Smooth muscle cell (in vitro differentiated cells): ENCODE measurements around the gene C3. TPM values are rescaled to one million over a fixed set of nuclear protein-coding genes. Genes with fewer than 3 reads are reported as not detected.

Source experiments
- DNase-seq: peaks from one replicate; lab custom pipeline; 2025; ENCODE audit not compliant: unreplicated experiment; lab: John Stamatoyannopoulos, UW
- H2AFZ ChIP-seq: fragments of 200-600 bp; sonication (generic); 2 replicates; pipeline ENCODE4 v1.6.0; 2016; ENCODE audit warnings: antibody characterized with exemption, low read depth, mild to moderate bottlenecking
- H3F3A ChIP-seq: fragments of 200-600 bp; sonication (generic); 2 replicates; pipeline ENCODE4 v1.6.0; 2017; ENCODE audit warnings: antibody characterized with exemption, low read depth
- H3K27ac ChIP-seq: fragments of 200-600 bp; sonication (generic); 2 replicates; pipeline ENCODE4 v1.5.1; 2016; ENCODE audit warnings: low read depth, mild to moderate bottlenecking
- H3K27me3 ChIP-seq: fragments of 200-600 bp; sonication (generic); 2 replicates; pipeline ENCODE4 v1.6.1; 2016; ENCODE audit warnings: low read depth, mild to moderate bottlenecking
- H3K36me3 ChIP-seq: fragments of 200-600 bp; sonication (generic); 2 replicates; pipeline ENCODE4 v1.5.1; 2016; ENCODE audit warnings: low read depth
- H3K4me1 ChIP-seq: fragments of 200-600 bp; sonication (generic); 2 replicates; pipeline ENCODE4 v1.5.1; 2016; ENCODE audit warnings: low read depth
- H3K4me2 ChIP-seq: fragments of 200-600 bp; sonication (generic); 2 replicates; pipeline ENCODE4 v1.6.0; 2016; ENCODE audit warnings: mild to moderate bottlenecking
- H3K4me3 ChIP-seq: fragments of 200-600 bp; sonication (generic); 2 replicates; pipeline ENCODE4 v1.5.1; 2016; ENCODE audit warnings: mild to moderate bottlenecking
- H3K79me2 ChIP-seq: fragments of 200-600 bp; sonication (generic); 2 replicates; pipeline ENCODE4 v1.6.0; 2016; ENCODE audit warnings: low read depth, mild to moderate bottlenecking
- H3K9ac ChIP-seq: fragments of 200-600 bp; sonication (generic); 2 replicates; pipeline ENCODE4 v1.6.0; 2016; ENCODE audit warnings: low read depth
- H3K9me3 ChIP-seq: fragments of 200-600 bp; sonication (generic); replicated peaks from 2 replicates; pipeline ENCODE4 v1.5.1; 2016; ENCODE audit warnings: low read depth
- H4K20me1 ChIP-seq: fragments of 200-600 bp; sonication (generic); 2 replicates; pipeline ENCODE4 v1.6.0; 2016; ENCODE audit warnings: low read depth
- WGBS: methylation state at CpG from one replicate; pipeline ENCODE4 v1.1.7; 2016; ENCODE audit warnings: low lambda C conversion rate; 5-methylcytosine and 5-hydroxymethylcytosine counted together
- polyA plus RNA-seq: library from polyadenylated mRNA; unstranded; fragments of >200 nt; fragmentation: Nextera tagmentation; extraction: Ambion mirVana; gene quantifications from 2 replicates; pipeline ENCODE4 v1.2.1, GENCODE V29; 2016
- total RNA-seq: library from RNA; depleted of rRNA; stranded (reverse); fragments of >200 nt; gene quantifications from 2 replicates; pipeline ENCODE4 v1.2.3, GENCODE V29; 2014
- TF ChIP-seq, protein P1 (sequence below): fragments of 200-600 bp; sonication (generic); IDR thresholded peaks from 2 replicates; pipeline ENCODE4 v1.5.1; 2017; ENCODE audit warnings: borderline replicate concordance, mild to moderate bottlenecking, antibody characterized with exemption; ENCODE audit not compliant: insufficient read depth, poor library complexity, severe bottlenecking

C3 gene
- total and polyA plus RNA-seq, 2 experiments from 2014 or later: 6.4 to 25.1 TPM

DNA sequence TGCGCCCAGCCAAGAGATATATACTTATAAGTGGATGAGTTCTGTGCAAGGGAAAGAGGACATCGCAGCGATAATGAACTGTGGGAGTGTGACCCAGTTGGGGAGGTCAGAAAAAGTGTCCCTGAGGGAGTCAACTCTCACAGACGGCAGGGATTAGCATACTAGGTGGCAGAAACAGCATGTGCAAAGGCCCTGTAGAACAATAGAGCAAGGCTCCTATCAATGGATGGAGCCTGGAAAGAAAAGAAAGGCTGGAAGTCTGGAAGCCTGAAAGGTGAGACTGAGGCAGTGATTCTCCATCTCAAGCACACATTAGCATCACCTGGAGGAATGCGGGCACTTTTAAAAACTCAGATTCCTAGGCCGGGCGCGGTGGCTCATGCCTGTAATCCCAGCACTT lies 29.1 kb downstream of the C3 start:
- H3K4me3 ChIP-seq: no peak overlapping the region
- no peaks in the 10 kb centered on the region for H3K27me3 ChIP-seq
- no peaks in the 10 kb centered on the region for H3K36me3 ChIP-seq
- DNase-seq: no peak
- no peak overlapping the region for H2AFZ ChIP-seq
- no peaks in the 10 kb centered on the region for H3K9me3 ChIP-seq
- H3K4me1 ChIP-seq: no peaks in the 10 kb centered on the region
- no peak overlapping the region for H3K9ac ChIP-seq
- 93% methylated on average over 8 of the region's 8 CpGs for WGBS
- H3K79me2 ChIP-seq: no peaks in the 10 kb centered on the region
- no peak overlapping the region for H3K4me2 ChIP-seq
- H3K27ac ChIP-seq: no peak overlapping the region
- TF ChIP-seq, protein P1, sequence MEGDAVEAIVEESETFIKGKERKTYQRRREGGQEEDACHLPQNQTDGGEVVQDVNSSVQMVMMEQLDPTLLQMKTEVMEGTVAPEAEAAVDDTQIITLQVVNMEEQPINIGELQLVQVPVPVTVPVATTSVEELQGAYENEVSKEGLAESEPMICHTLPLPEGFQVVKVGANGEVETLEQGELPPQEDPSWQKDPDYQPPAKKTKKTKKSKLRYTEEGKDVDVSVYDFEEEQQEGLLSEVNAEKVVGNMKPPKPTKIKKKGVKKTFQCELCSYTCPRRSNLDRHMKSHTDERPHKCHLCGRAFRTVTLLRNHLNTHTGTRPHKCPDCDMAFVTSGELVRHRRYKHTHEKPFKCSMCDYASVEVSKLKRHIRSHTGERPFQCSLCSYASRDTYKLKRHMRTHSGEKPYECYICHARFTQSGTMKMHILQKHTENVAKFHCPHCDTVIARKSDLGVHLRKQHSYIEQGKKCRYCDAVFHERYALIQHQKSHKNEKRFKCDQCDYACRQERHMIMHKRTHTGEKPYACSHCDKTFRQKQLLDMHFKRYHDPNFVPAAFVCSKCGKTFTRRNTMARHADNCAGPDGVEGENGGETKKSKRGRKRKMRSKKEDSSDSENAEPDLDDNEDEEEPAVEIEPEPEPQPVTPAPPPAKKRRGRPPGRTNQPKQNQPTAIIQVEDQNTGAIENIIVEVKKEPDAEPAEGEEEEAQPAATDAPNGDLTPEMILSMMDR: no peak
- no peaks in the 10 kb centered on the region for H4K20me1 ChIP-seq
- no peaks in the 10 kb centered on the region for H3F3A ChIP-seq

DNA sequence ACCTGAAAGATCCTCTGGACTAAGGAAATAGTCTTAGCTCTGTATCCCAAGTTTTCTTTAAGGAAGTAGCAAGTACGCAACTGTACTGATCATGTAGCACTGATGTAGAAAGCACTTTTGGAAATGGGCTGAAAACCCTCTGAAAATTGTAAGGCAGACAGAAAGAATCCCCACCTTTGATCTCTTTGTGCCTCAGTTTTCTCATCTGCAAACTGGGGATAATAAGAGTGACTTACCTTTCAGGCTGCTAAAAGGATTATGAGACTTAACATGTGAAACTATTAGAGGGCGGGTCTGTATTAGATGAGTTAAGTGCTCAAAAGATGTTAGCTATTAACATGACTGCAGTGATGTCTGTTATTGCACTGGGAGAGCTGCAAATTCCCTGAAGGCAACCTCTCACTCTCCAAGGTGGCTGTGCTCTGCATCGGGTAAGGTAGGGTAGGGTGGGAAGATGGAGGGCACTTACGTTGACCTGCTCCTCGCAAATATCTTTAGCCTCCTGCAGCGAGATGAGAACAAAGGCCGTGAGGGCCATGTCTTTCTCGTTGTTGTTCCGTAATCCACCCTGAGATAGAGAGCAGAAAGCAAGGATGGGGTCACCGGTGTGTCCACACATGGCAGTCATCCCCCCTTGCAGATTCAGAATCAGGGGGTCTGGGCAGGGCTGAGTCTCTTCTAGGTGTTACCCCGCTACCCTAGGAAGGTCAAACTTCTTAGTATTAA lies 30.1 kb downstream of the C3 start:
- Histone ChIP-seq H4K20me1 (no peaks in the 10 kb centered on the region), H2AFZ (no peak overlapping the region), H3K27me3 (no peaks in the 10 kb centered on the region), H3K4me1 (no peaks in the 10 kb centered on the region), H3K36me3 (no peaks in the 10 kb centered on the region), H3K27ac (no peak overlapping the region), H3K4me2 (no peak overlapping the region), H3K9me3 (no peaks in the 10 kb centered on the region), H3K9ac (no peak overlapping the region), H3K4me3 (no peak overlapping the region), H3F3A (no peaks in the 10 kb centered on the region), H3K79me2 (no peaks in the 10 kb centered on the region)
- WGBS: 84% methylated on average over 11 of the region's 11 CpGs
- TF ChIP-seq, protein P1: no peak
- DNase-seq: no peak

DNA sequence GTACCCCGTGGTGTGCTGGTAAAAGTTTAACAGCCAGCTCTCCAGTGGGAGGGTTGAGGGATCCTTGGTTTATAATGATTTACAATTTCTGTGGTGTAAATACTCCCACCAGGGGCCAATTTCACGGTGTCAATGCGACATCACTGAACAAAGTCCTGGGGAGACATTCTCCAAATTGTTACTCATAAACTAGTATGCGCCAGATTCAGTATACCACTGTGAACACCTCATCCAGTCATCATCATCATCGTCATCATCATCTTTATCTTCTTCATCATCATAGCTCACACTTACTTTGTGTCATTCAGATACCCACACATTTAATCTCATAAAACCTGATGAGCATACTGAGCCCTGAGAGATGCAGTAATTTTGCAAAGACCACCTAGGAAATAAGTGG lies 33.3 kb downstream of the C3 start:
- H3K79me2 ChIP-seq: no peaks in the 10 kb centered on the region
- WGBS: 93% methylated on average over 5 of the region's 5 CpGs
- H3K4me3 ChIP-seq: no peak overlapping the region
- H3K4me2 ChIP-seq: no peak overlapping the region
- TF ChIP-seq, protein P1: no peak
- no peaks in the 10 kb centered on the region for H4K20me1 ChIP-seq
- no peak overlapping the region for H3K27ac ChIP-seq
- H3K4me1 ChIP-seq: no peaks in the 10 kb centered on the region
- H3K9me3 ChIP-seq: no peaks in the 10 kb centered on the region
- H3K36me3 ChIP-seq: no peaks in the 10 kb centered on the region
- H3K9ac ChIP-seq: no peak overlapping the region
- H3F3A ChIP-seq: no peaks in the 10 kb centered on the region
- H2AFZ ChIP-seq: no peak overlapping the region
- no peak for DNase-seq
- H3K27me3 ChIP-seq: peaks cover 3% of the 10 kb centered on the region

DNA sequence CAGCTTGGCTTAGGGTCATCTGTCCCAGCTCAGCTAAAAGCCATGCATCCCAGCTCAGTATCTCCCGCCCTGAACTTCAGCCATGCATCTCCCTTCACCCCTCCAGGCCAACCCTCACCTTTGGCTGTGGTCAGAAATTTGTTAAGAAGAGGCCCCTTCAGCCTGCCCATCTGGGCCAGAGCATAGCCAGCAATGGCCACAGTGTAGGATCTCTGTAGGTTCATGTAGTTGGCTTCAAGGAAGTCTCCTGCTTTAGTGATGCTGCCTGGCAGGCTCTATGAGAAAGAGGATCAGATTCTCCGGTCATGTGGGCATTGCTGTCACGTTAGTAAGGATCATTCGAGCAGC lies 33.8 kb downstream of the C3 start:
- no peak overlapping the region for H3K4me2 ChIP-seq
- no peak for DNase-seq
- WGBS: 87% methylated on average over 4 of the region's 4 CpGs

More for the DNA sequence above, 33.8 kb downstream of the C3 start:
- H3K27ac ChIP-seq: no peak overlapping the region
- no peaks in the 10 kb centered on the region for H3K36me3 ChIP-seq
- no peak overlapping the region for H3K4me3 ChIP-seq
- H3K9ac ChIP-seq: no peak overlapping the region
- no peaks in the 10 kb centered on the region for H3K79me2 ChIP-seq
- no peaks in the 10 kb centered on the region for H3K4me1 ChIP-seq
- no peak overlapping the region for H2AFZ ChIP-seq
- no peaks in the 10 kb centered on the region for H3F3A ChIP-seq
- peaks cover 5% of the 10 kb centered on the region for H3K27me3 ChIP-seq
- no peaks in the 10 kb centered on the region for H3K9me3 ChIP-seq
- H4K20me1 ChIP-seq: no peaks in the 10 kb centered on the region
- TF ChIP-seq, protein P1: no peak
